Transverse colon (tissue), 4 donors: ENCODE data around the gene TTLL5. TPM values are rescaled to one million over a fixed set of nuclear protein-coding genes. Genes with fewer than 3 reads are reported as not detected.

Experiments
- DNase-seq: peaks from one replicate; pipeline ENCODE4 v3.0.0-alpha.2; 2019
- H3K27ac ChIP-seq, 4 donors: fragments of 200-600 bp; sonication (generic); 2 replicates each; pipeline ENCODE4 v1.5.1; 2016 to 2018; ENCODE audit warnings: inconsistent platforms in 4 of 4
- H3K27me3 ChIP-seq: fragments of 200-600 bp; sonication (generic); 2 replicates; pipeline ENCODE4 v1.5.1; 2017; ENCODE audit warnings: inconsistent platforms
- H3K36me3 ChIP-seq, 4 donors: fragments of 200-600 bp; sonication (generic); 2 replicates each; pipeline ENCODE4 v1.5.1; 2017 to 2019; ENCODE audit warnings: inconsistent platforms in 4 of 4
- H3K4me1 ChIP-seq, 4 donors: fragments of 200-600 bp; sonication (generic); 2 replicates each; pipeline ENCODE4 v1.5.1; 2017 to 2020; ENCODE audit warnings: inconsistent platforms in 4 of 4
- H3K4me3 ChIP-seq, 4 donors: fragments of 200-600 bp; sonication (generic); 1 replicate in 1 of 4; 2 replicates in 3 of 4; pipeline versions ENCODE4 v1.5.1 to v1.6.1; 2017 to 2019; ENCODE audit warnings: inconsistent platforms in 4 of 4
- H3K9me3 ChIP-seq, 2 donors: fragments of 200-600 bp; sonication (generic); 2 replicates each; pipeline ENCODE4 v1.5.1; 2017 to 2019; ENCODE audit warnings: inconsistent platforms in 2 of 2
- EP300 ChIP-seq: sonication (generic); formaldehyde crosslinking; IDR thresholded peaks from one replicate; pipeline ENCODE4 v1.6.1; 2017; ENCODE audit warnings: antibody characterized with exemption, low read depth
- POLR2A ChIP-seq: fragments of 450-650 bp; IDR thresholded peaks from one replicate; pipeline ENCODE4 v1.6.1; 2016; ENCODE audit warnings: antibody characterized with exemption, mild to moderate bottlenecking, moderate library complexity
- POLR2AphosphoS5 ChIP-seq, 3 donors: sonication (generic); formaldehyde crosslinking; IDR thresholded peaks; one replicate each; pipeline ENCODE4 v1.6.1; 2016; ENCODE audit warnings: antibody characterized with exemption in 3 of 3
- WGBS, 2 donors: methylation state at CpG; one replicate each; pipeline ENCODE4 v1.1.5; 2018; ENCODE audit warnings: low coverage in 1 of 2; 5-methylcytosine and 5-hydroxymethylcytosine counted together
- in situ Hi-C, 4 donors: fragments of 200-750 bp; cut with MboI; loops; one replicate each; pipeline versions ENCODE4 v1.15.0 to v1.15.1; 2017; ENCODE audit warnings: low sequenced_read_pairs in 3 of 4, low pct_ligation_motif_present in 1 of 4, low pct_unique_long_range_greater_than_20kb in 1 of 4
- intact Hi-C: fragments of 100-400 bp; cut with DNase I; formaldehyde crosslinking; loops from one replicate; pipeline ENCODE4 v1.15.1; 2023; ENCODE audit warnings: low total_unique reads
- total RNA-seq, 4 donors: library from RNA; depleted of rRNA; stranded (reverse); fragments of >200 nt; gene quantifications; one replicate each; pipeline ENCODE4 v1.1.0, GENCODE V29; 2016
- TF ChIP-seq, protein P1 (sequence below), 5 experiments: fragments of 200-600 bp in 3 of 5; fragments of 450-650 bp in 2 of 5; sonication (generic) in 3 of 5; IDR thresholded peaks; 1 replicate in 2 of 5; 2 replicates in 3 of 5; pipeline ENCODE4 v1.5.1; 2016 to 2017; ENCODE audit warnings: antibody characterized with exemption in 5 of 5, inconsistent platforms in 3 of 5, mild to moderate bottlenecking in 2 of 5, moderate library complexity in 1 of 5

TTLL5 gene
- total RNA-seq, 4 donors from 2014 or later = 16.1 to 264 (median 40.8) TPM

DNA sequence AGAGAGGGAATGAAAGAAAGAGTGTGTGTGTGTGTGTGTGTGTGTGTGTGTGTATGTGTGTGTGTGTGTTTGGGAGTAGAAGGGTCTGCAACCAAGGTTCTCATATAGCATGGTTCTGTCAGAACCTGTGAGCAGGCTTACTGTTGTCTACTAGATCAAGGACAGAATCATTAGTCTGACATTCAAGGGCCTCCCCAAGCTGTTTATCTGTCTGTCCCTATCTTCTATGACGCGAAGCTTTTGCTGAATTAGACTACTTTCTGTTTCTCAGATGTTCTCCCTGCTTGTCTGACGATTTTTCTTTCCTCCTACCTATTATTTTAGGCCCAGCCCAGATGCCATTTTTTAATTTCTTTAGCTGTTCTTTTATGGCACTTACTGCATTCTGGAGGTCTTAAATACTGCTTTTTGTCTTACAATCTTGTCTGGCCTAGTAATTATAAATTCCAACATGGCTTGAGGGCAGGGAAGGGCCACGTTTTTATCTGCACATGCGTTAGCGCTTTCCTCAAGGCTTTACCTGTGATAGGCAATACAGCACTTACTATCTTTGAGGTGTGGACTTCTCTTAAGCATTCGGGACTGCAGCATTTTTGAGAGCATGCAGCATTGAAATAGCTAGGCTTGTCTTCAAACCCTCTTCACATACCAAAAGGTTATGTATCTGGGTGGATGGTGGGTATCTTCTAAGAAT is 150.2 kb downstream of the TTLL5 start:
- Histone ChIP-seq H3K4me1 (peaks cover 0 to 12% (median 2%) of the 10 kb centered on the region in 4 donors), H3K27ac (peak overlapping the region in 1 of 4 donors; percentile 1), H3K36me3 (peaks cover 0 to 3% (median 0%) of the 10 kb centered on the region in 4 donors), H3K27me3 (no peaks in the 10 kb centered on the region), H3K4me3 (no peak overlapping the region), H3K9me3 (no peaks in the 10 kb centered on the region)
- in situ Hi-C loops = no loop called here
- intact Hi-C loops = no loop called here
- DNase-seq = no peak
- TF ChIP-seq POLR2A (no peak), POLR2AphosphoS5 (IDR thresholded peaks at IDR 0.05) (no peak), EP300 (no peak)
- TF ChIP-seq, protein P1, sequence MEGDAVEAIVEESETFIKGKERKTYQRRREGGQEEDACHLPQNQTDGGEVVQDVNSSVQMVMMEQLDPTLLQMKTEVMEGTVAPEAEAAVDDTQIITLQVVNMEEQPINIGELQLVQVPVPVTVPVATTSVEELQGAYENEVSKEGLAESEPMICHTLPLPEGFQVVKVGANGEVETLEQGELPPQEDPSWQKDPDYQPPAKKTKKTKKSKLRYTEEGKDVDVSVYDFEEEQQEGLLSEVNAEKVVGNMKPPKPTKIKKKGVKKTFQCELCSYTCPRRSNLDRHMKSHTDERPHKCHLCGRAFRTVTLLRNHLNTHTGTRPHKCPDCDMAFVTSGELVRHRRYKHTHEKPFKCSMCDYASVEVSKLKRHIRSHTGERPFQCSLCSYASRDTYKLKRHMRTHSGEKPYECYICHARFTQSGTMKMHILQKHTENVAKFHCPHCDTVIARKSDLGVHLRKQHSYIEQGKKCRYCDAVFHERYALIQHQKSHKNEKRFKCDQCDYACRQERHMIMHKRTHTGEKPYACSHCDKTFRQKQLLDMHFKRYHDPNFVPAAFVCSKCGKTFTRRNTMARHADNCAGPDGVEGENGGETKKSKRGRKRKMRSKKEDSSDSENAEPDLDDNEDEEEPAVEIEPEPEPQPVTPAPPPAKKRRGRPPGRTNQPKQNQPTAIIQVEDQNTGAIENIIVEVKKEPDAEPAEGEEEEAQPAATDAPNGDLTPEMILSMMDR (IDR thresholded peaks at IDR 0.05) = no peak
- 42 to 66% methylated on average over 2 to 7 of the region's 7 CpGs for WGBS, 2 donors

DNA sequence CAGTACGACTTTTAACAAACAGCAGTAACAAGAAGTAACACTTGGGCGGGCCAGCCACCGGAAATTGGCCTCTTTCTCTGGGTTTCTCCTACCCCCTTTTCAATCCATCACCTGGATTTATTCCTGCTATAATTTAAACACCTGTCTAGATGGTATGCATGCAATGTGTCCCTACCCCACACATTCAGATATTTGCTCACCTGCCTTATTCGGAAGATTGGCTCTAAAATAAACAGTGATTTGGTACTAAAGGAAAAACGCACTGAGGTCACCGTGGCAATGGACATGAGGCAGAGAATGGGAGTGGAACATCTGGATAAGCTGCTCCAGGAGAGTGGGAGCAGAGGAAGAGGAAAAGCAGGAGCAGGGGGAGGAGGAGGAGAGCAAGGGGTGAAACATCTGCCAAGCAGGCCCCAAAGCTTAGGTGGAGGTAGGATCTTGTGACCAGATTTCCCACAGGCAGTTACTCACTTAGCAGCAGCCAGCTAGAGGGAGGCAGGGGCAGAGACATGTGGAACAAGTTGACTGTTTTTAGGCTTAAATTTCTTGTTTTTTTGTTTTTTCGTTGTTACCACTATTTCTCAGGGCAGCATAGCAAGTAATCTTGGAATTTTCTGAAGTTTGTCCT is 150.9 kb downstream of the TTLL5 start:
- Histone ChIP-seq H3K27me3 (no peaks in the 10 kb centered on the region), H3K36me3 (peaks cover 0 to 3% (median 0%) of the 10 kb centered on the region in 4 donors), H3K4me1 (peaks cover 0 to 12% (median 2%) of the 10 kb centered on the region in 4 donors), H3K4me3 (no peak overlapping the region), H3K27ac (peak overlapping the region in 1 of 4 donors; percentile 1), H3K9me3 (no peaks in the 10 kb centered on the region)
- TF ChIP-seq POLR2A (no peak), POLR2AphosphoS5 (IDR thresholded peaks at IDR 0.05) (no peak), EP300 (no peak)
- TF ChIP-seq, protein P1 (IDR thresholded peaks at IDR 0.05) = no peak
- intact Hi-C loops (no loop called here), in situ Hi-C loops (no loop called here)
- no peak for DNase-seq
- WGBS, 2 donors = 50 to 56% methylated on average over 7 of the region's 7 CpGs

DNA sequence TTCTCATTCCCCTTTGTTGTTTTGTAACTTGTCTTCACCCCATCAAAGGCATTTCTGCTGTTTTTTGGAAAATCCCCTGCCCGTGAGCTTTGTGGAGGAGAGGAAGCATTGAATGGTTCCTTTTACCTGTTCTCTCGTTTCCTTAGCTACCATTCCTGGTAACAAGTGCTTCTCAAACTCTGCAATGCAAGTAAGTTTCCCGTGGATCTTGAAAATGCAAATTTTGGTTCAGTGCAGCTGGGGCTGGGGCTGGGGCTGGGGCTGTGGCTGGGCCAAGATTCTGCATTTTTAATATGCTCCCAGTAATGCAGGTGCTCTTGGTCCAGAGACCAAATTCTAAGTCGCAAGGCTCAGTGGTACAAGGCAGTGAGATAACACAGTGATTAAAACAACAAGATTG is 151.6 kb downstream of the TTLL5 start:
- no peak for TF ChIP-seq POLR2AphosphoS5 (IDR thresholded peaks at IDR 0.05)
- TF ChIP-seq POLR2A = no peak
- no peak for TF ChIP-seq EP300
- TF ChIP-seq, protein P1 (IDR thresholded peaks at IDR 0.05) = no peak
- WGBS, 2 donors = 59 to 63% methylated on average over 3 to 4 of the region's 4 CpGs
- in situ Hi-C loops = no loop called here
- no peak overlapping the region for H3K27ac ChIP-seq
- H3K9me3 ChIP-seq = no peaks in the 10 kb centered on the region
- no peak overlapping the region for H3K4me3 ChIP-seq
- no peaks in the 10 kb centered on the region for H3K27me3 ChIP-seq
- H3K4me1 ChIP-seq = peaks cover 0 to 12% (median 2%) of the 10 kb centered on the region in 4 donors
- no peak for DNase-seq
- intact Hi-C loops = no loop called here
- H3K36me3 ChIP-seq = peaks cover 0 to 3% (median 0%) of the 10 kb centered on the region in 4 donors

DNA sequence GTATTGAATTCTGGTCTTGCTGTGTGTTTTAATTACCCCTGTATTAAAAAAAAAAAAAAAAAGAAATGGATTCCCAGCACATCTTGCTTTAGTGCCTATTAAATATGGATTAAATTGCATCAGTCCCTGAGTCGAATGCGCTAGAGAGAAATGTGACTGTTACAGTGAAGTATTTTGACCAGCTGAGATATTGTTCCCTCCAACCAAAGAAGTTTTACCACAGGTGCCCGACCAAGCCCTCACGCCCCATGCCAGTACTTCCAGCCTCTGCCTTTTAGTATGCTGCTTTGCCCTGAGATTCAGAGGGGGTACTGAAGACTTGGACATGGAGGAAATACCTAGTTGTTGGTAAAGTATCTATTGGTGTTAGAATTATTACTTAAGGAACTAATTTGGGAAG is 159.7 kb downstream of the TTLL5 start:
- Histone ChIP-seq H3K4me3 (no peak overlapping the region), H3K27me3 (no peaks in the 10 kb centered on the region), H3K27ac (no peak overlapping the region), H3K4me1 (peaks cover 17 to 42% (median 26%) of the 10 kb centered on the region in 4 donors), H3K9me3 (no peaks in the 10 kb centered on the region), H3K36me3 (no peaks in the 10 kb centered on the region)
- TF ChIP-seq, protein P1 (IDR thresholded peaks at IDR 0.05) = no peak
- no peak for TF ChIP-seq POLR2AphosphoS5 (IDR thresholded peaks at IDR 0.05)
- TF ChIP-seq POLR2A = no peak
- no peak for TF ChIP-seq EP300
- in situ Hi-C loops (no loop called here), intact Hi-C loops (no loop called here)
- WGBS, 2 donors = 88 to 93% methylated on average over 2 to 4 of the region's 4 CpGs
- no peak for DNase-seq
